ENCODE data around the gene GATAD2A.
A peak's percentile ranks its signal among the peaks of the same experiment; 100 is the strongest.
"Not testable (repeated sequence)": the region's sequence is repeated elsewhere in the genome, so short reads cannot be mapped to it uniquely, and the experiment has no call there.

Gene GATAD2A, protein sequence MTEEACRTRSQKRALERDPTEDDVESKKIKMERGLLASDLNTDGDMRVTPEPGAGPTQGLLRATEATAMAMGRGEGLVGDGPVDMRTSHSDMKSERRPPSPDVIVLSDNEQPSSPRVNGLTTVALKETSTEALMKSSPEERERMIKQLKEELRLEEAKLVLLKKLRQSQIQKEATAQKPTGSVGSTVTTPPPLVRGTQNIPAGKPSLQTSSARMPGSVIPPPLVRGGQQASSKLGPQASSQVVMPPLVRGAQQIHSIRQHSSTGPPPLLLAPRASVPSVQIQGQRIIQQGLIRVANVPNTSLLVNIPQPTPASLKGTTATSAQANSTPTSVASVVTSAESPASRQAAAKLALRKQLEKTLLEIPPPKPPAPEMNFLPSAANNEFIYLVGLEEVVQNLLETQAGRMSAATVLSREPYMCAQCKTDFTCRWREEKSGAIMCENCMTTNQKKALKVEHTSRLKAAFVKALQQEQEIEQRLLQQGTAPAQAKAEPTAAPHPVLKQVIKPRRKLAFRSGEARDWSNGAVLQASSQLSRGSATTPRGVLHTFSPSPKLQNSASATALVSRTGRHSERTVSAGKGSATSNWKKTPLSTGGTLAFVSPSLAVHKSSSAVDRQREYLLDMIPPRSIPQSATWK

DNA sequence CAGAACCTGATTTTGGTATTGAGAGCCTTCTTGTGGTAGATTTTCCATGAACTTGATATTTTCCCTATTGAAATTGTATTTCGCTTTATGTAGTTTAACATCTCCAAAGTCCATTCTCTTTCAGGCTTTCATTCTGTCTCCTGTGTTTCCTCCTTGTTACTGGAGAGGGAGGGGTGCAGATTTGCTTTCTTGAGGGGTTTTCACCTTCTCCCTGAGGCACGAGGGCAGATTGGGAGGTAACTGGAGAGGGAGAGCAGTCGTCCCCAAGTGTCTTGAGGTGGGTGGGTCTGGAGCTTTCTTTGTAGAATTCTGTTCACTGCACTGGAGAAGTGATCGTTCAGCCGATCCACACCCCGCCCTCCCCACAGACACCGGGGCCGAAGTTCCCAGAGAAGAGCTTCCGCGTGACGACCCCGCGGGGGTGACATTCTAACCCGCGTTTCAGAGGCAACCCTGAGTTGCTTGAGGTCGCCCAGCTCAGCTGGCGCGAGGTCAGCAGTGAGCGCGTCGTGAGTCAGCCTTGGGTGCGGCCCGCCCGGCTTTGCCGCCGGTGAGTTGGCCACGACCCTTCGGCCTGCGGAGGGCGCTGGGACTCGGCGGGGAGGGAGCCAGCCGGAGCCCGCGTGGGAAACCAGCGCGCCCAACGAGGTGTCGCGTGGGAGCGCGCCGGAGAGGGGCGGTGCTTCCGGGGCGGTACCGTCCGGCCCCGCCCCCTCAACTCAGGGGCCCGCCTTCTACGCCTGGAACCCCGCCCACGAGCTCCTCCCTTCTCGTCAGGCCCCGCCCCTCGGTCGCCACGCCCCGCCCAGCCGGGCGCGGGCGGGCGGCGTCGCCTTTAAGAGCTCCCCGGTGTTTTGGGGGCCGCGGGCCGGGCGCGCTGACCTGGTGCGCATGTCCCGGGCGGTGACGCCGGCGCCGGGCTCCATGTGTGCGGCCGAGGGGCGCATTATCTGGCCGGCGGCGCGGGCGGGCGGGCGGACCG is at the start of gene GATAD2A:
GATAD2A (plus strand) TSS at position 797 of the 982 bp plus-strand sequence. CDS start 59,671 bp downstream, outside the sequence.
- peak; percentile 90 for DNase-seq

DNA sequence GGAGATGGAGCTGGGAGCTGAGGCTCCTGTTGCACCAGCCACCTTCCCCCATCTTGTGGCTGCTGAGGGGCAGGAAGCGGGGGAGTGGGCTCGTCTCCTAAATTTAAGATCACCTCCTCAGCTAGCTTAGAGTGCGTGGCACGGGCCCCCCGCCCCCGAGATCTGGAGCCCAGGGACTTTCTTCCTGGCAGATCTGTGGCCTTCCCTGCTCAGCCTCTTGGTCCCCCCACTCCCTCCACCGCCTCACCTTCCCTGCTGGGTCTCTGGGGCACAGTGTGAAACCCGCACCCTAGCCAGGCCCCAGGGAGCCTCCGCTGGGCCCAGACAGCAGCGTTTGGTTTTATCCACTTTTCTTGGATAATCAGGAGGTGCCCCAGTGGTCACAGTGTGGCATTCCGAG is 49.0 kb upstream of the GATAD2A start:
- no peak for DNase-seq

- no peak for DNase-seq
Observed at GRCh38 chr19:19356901-19357566, 48.4 kb upstream of the GATAD2A start.

DNA sequence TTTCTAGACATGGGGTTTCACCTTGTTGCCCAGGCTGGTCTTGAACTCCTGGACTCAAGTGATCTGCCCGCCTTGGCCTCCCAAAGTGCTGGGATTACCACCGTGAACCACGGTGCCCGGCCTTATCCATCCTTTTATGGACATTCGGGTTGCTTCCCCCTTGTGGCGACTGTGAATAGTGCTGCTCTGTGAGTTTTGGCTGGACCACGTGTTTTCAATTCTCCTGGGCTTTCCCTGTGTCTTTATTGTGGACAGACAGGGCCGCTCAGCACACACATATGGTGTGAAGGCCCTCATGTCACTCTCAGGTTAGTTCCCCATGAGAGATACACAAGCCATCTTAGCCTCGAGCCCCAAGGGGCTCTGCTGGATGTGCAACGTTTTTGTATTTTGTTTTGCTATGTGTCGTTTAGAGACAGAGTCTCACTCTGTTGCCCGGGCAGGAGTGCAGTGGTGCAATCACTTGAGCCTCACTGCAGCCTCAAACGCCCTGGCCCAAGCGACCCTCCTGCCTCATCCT is 44.3 kb upstream of the GATAD2A start:
- peak; percentile 72 for DNase-seq

GRCh38 chr19:19362075-19362474 is 43.4 kb upstream of the GATAD2A start:
- DNase-seq: no peak

DNA sequence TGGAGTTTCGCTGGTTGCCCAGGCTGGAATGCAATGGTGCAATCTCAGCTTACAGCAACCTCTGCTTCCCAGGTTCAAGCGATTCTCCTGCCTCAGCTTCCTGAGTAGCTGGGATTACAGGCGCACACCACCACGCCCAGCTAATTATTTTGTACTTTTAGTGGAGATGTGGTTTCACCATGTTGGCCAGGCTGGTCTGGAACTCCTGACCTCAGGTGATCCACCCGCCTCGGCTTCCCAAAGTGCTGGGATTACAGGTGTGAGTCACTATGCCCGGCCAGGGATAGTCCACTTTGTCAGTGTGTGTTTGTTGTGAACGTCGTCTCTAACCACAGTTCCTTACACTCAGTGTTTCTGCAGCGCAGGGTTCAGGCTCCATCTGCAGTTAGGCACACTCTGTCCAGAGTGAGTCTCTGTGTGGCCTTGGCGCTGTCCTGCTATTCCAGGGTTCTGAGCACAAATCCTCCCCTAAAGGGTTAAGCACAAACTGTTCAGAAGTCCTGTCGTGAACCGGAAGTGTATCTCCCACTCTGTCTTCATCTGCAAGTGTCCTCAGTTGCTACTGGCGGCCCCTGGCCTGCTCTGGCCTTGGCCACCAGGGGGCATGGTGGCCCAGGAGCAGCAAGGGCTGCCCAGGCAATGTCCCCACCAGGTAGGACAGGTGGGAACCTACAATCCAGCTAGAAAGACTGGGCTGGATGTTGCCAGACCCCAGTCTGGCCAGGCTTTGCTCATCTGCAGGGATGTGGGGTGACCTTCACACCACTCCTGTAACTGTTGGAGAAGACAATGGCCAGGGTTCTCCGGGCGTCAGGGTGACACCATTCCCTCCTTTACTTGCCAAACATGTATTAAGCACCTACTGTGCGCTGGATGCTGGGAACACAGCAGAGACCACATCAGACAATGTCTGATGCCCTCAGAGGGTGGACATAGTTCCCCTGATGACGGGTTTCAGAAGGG is 38.8 kb upstream of the GATAD2A start:
- DNase-seq: peak; percentile 68

GRCh38 chr19:19368087-19368486 is 37.4 kb upstream of the GATAD2A start:
- DNase-seq: no peak

DNA sequence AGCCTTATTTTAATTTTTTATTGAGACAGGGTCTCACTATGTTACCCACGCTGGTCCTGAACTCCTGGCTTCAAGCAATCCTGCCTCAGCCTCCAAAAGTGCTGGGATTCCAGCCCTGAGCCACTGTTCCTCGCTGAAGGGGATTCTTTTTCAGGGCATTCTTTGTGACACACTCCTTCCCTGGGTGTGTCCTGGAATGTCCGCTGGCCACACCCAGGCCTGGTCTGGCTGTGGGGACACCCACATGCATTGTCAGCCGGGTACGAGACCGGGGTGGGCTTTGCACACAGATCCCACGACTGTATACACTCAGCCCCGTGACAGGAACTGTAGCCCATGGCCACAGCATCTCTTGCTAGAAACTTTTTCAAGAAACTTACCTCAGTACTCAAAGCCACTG is 34.4 kb upstream of the GATAD2A start:
- DNase-seq: no peak

GRCh38 chr19:19372656-19373416 is 32.6 kb upstream of the GATAD2A start:
- peak; percentile 14 for DNase-seq

DNA sequence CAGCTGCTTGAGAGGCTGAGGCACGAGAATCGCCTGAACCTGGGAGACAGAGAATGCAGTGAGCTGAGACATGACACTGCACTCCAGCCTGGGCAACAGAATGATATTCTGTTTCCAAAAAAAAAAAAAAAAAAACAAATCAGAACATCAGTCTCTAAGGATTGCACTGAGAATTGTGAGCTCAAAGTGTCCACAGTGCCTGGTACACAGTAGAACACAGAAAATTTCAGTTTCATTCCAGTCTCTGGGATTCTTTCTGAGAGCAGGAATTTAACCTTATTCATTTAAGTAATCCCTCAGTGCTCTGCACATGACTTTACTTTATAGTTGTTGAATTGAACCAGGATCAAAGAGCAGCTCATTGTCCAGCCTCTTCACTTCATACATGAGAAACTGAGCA is 25.9 kb upstream of the GATAD2A start:
- no peak for DNase-seq

DNA sequence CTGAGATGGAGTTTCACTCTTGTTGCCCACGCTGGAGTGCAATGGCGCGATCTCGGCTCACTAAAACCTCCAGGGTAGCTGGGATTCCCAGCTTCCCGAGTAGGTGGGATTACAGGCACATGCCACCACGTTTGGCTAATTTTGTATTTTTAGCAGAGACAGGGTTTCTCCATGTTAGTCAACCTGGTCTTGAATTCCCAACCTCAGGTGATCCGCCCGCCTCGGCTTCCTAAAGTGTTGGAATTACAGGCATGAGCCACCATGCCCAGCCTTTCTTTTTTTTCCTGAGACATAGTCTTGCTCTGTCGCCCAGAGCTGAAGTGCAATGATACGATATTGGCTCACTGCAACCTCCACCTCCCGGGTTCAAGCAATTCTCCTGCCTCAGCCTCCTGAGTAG is 25.2 kb upstream of the GATAD2A start:
- DNase-seq: not testable (repeated sequence)

DNA sequence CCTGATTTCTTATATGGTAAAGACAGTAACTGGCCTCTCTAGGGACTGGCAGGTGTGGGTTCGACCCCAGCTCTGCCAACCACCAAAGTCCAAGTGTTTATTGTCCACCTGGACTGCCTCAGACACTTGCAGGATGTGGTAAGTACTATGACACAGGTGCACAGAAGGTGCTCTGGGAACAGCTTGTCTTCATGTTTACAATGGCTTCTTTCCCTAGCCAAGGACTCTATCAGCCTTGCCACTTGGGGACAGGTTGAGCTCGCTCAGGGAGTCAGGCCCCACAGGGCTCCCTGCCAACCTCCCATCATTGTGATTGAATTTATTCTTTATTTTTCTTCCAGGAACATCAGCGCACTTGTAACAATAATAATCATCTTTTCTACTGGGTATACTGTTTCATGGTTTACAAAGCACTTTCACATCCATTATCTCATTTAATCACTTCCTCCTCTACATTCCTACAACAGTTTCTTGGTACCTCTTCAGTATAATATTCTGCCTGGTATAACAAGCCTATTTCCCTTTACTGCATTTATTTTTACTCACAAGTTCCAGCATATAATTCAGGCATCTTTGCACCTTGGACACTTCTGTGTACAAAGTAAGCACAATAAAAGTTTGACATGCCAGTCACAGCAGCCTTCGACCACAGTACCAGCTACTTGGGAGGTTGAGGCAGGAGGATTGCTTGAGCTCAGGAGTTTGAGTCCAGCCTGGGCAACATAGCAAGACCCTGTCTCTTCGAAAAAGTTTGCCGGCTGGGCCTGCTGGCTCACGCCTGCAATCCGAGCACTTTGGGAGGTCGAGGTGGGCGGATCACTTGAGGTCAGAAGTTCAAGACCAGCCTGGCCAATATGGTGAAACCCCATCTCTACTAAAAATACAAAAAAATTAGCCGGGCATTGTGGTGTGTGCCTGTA is 24.2 kb upstream of the GATAD2A start:
- no peak for DNase-seq

DNA sequence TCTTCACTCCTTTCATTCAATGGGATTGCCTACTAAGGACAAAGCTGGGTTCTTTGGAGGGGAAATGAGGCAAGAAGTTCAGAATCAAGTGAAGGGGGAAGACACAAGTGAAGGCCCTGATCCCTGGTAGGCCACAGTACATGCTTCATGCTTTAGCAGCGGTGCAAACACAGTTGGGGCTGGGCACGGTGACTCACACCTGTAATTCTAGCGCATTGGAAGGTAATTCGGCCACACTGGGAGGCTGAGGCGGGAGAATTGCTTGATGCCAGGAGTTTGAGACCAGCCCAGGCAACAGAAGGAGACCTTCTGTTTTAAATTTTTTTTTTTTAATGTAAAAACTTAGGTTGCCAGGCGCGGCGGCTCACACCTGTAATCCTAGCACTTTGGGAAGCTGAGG is 23.4 kb upstream of the GATAD2A start:
- no peak for DNase-seq

- no peak for DNase-seq
Observed at GRCh38 chr19:19384486-19384885, 21.0 kb upstream of the GATAD2A start.

- DNase-seq: peak; percentile 99
Observed at GRCh38 chr19:19385131-19385895, 20.2 kb upstream of the GATAD2A start.

DNA sequence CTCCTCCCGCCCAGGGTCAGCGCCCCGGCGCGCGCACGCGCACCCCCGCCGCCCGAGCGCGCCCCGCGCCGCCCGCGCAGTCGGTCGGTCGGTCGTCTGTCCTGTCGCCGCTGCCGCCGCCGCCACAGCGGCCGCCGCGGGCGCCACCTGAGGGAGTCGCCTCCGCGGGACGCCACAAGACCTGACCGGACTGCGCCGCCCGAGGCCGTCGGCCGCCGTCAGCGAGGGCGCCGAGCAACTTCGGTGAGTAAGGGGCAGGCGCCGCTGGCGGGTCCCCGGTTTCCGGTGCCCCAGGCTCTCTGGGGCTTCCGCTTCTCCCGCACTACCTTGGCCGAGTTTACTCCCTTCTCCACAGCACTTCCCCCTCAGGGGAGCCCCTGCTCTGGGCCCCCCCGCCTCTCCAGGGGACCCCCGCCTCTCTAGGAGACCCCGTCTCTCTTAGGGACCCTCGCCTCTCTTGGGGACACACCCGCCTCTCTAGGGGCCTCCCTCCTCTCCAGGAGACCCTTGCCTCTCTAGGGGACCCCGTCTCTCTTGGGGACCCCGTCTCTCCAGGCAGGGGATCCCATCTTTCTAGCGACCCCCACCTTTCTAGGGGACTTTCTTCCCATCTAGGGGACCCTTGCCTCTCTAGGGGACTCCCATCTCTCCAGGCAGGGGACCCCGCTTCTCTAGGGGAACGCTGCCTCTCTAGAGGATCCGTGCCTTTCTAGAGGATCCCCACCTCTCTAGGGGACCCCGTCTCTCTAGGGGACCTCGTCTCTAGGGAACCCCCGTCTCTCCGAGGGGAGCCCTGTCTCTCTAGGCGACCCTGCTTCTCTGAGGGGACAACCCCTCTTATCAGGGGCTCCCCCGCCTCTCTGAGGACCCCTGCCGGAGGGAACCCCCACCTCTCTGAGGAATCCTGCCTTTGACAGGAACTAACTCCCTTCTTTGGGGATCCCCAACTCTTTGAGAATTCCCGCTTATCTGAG is 19.3 kb upstream of the GATAD2A start:
- DNase-seq: peak; percentile 53

- DNase-seq: no peak
Observed at GRCh38 chr19:19387108-19387507, 18.4 kb upstream of the GATAD2A start.
